HG03432 (cell line): Measurements from ENCODE around the gene FAM81A.

Experiments used
- ATAC-seq: cut with Tn5 transposase; IDR thresholded peaks from one replicate; pipeline ENCODE4 v1.9.1; 2021; ENCODE audit warnings: mild to moderate bottlenecking, moderate library complexity; ENCODE audit not compliant: unreplicated experiment

FAM81A gene

DNA sequence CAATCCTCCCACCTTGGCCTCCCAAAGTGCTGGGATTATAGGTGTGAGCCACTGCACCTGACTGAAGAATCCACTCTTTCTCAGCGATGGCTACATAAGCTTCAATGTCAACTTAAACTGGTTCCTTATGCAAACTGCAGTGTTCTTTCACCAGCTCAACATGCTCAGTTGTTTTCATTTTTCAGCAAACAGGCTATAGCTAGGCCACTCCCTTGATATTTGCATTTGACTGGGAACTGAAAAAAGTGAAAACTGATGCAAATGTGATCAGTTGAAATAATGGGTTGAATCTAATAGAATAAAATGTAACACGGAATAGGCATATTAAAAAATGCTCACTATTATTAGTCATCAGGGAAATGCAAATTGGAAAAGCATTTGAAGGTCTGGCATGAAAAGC lies 99.4 kb downstream of the FAM81A start:
- no peak for ATAC-seq

DNA sequence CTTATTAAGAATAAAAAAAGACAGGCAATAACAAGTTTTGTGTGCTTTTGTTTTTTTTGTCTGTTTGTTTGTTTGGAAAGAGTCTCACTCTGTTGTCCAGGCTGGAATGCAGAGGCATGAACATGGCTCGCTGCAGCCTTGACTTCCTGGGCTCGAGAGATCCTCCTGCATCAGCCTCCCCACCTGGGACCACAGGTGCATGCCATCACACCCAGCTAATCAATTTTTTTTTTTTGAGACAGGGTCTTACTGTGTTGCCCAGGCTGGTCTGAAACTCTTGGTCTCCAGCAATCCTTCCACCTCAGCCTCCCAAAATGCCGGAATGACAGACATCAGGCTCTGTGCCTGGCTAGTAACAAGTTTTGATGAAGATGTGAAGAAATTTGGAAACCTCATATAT lies 100.5 kb downstream of the FAM81A start:
- no peak for ATAC-seq

DNA sequence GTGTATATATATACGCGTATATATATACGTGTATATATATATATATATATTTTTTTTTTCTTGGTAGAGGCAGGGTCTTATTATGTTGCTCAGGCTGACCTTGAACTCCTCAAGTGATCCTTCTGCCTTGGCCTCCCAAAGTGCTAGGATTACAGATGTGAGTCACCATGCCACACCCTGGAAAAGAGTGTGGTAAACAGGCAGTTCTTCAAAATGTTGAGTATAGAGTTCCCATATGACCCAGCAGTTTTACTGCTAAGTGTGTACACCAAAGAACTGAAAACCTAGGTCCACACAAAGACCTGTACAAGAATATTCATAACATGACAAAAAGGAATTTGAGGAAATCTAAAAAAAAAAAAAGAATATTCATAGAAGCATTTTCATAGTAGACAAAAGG lies 101.8 kb downstream of the FAM81A start:
- ATAC-seq = no peak

DNA sequence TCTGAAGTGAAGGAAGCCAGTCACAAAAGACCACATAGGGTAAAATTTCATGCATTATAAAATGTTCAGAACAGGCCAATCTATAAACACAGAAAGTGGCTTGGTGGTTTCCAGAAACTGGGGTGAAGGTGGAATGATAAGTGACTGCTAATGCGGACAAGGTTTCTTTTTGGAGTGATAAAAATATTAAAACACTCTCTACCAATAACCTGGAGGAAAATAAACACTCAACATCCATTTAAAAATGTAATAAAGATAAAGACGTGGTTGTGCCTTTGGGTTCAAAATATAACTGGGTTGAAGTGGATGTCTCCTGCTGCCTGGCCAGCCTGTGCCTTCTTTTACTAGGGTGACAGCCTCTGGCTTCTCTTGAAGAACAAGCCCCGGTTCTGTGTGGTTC lies 102.7 kb downstream of the FAM81A start:
- no peak for ATAC-seq

DNA sequence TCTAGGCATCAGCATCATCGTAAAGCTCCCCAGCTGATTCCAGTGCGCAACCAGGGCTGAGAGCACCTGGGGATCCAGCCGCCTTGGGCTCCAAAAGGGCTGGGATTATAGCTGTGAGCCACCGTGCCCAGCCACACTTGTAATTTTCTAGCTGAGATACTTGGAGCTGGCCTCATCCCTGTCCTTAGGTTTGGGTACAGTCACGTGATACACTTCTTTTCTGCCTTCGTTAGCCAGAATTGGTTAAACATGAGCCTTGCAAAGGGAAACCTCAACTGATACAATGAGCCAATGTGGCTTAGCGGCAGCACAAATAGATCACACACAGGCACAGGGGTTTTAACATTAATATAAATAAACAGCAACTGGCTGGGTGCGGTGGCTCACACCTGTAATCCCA lies 103.8 kb downstream of the FAM81A start:
- ATAC-seq = no peak

DNA sequence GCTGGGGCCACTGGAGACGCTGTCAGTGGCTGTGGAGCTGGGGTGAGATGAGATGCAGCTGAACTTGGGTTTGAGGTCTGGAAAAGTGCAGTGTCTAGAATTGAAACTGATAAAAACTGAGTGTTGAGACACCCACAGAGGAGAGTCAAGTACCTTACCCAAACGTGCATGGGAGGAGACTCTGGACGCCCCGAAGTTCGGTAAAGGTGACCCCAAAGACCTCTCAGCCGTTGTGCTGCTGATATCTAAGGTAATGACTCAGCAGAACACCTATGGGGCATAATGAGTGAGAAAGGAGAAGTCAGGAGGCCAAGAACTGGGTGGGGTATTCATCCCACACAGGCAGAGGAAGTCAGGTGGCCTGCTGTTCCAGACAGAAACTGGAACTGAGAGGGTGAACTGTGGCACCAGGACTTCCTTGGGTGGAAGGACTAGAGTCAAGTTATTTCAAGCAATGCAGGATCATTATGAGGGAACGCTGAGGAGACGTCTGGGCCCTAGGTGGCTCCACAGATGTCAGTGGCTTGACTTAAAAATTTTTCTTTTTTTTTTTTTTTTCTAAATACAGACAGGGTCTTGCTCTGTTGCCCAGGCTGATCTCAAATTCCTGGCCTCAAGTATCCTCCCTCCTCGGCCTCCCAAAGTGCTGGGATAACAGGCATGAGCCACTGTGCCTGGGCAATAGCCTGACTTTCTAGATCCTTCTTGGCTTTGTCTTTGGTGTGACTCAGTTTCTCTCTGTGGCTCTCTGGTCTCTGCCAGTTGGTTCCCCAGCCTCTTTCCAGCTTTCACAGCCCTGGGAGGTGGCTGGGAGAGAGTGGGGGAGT lies 105.9 kb downstream of the FAM81A start:
- peak; percentile 89 for ATAC-seq

DNA sequence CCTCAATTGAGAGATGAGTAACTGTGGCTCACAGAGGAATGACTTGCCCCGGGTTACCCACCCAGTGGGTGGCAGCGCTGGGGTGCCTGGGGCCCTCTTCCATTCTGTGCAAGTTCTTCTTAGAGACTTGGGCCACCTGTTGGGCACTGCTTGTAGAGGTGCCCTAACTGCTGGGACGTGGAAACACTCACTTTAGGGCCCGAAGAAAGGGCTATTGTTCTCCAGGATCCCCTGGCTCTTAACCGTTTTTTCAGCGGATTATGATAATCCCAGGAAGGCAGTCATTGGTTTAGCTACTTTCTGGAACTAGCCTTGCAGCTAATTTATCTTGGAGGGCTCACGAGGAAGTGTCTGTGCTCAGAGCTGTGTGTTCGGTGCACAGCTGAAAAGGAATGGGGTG lies 107.6 kb downstream of the FAM81A start:
- ATAC-seq = no peak

DNA sequence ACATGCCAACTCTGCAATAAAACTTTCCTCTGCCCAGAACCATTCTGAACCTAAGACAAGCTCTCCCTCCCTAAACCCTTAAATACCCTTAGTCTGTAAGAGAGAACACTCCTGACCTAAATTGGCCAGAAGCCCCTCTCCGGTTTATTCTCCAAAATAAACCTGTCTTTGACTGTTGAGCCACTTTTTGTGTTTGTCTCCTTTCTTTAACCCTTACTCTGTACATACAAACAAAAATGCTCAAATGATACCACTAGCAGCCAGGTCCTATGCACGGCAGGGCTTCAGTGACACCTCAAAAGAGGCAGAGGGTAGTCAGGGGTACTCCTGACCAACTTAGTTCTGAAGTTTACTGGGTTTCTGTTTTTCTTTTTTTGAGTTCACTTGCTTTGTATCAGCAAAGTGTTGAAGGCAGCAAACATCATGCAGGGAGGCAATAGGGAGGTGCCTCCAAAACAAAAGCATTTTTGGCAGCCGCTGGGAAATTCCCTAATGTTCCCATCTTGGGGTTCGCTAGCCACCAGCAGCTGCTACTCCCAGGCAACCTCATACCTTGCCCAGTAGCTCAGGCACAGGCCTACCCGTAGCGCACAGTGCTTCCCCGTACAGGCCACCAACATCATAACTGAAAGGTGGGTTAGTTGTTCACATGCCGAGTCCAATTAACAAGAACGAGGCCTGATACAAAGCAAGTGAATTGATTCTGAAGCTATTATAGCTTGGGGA lies 110.7 kb downstream of the FAM81A start:
- ATAC-seq = no peak

DNA sequence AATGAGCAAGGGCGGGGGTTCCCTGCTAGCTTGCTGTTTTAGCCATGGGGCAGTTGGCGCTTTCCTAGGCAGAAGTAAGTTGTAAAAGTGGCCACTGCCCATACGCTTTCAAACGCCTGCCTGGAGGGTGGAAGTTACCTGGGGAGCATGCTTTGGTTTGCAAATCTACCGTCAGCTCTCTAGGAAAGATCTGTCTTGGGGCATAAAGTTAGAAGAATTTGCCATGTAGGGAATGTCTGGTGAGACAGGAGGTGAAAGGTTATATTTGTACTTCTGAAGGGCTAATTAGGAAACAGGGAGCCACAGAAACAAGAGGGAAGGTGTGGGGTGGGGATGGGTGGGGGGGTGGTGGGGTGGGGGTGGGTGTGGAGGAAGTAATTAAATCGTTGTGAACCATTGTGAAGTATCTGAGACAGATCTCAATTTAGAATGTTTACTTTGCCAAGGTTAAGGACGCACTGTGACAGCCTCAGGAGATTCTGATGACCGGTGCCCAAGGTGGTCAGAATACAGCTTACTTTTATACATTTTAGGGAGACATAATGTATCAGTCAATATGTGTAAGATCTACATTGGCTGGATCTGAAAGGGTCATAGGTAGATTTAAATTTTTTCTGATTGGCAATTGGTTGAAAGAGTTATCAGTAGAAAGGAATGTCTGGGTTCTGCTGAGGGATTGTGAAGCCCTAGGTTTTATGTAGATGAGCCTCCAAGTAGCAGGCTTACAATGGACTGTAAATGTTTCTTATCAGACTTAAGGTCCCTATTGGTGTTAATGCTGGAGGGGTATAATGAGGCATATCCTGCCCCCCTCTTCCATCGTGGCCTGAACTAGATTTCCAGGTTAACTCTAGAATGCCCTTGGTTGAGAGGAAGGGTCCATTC lies 111.6 kb downstream of the FAM81A start:
- no peak for ATAC-seq

DNA sequence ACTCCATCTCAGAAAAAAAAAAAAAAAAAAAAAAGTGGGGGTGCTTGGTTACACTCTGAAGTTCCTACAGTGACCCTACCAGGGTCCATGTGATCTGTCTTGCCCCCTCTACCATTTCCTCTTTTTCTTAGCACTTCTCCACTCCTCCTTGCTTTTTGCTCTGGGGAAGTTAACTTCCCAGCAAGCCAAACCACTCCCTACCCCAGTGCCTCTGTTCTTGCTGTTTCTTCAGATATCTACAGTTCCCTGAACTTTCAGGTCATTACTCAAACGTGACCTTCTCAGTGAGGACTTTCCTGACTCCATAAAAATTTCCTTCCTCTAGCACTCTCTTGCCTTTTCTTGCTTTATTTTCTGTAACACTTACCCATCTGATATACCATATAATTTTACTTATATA lies 112.5 kb downstream of the FAM81A start:
- ATAC-seq = no peak

DNA sequence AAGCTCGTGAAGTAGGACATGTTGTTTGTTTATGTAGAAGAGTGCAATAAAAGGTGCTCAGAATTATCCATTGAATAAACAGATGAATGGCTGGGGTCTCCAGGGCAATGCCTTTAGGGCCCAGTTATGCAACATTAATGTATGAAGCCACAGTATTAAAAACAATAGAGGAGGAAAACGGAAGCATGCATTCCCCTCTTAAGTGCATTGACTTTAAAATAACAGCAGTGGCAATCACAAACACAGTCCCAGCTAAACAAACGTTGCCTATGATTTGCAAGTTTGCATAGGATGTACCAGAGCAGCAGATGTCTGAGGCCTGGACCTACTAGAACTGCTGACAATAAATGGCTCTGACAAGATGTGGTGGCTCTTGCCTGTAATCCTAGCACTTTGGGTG lies 113.0 kb downstream of the FAM81A start:
- no peak for ATAC-seq

DNA sequence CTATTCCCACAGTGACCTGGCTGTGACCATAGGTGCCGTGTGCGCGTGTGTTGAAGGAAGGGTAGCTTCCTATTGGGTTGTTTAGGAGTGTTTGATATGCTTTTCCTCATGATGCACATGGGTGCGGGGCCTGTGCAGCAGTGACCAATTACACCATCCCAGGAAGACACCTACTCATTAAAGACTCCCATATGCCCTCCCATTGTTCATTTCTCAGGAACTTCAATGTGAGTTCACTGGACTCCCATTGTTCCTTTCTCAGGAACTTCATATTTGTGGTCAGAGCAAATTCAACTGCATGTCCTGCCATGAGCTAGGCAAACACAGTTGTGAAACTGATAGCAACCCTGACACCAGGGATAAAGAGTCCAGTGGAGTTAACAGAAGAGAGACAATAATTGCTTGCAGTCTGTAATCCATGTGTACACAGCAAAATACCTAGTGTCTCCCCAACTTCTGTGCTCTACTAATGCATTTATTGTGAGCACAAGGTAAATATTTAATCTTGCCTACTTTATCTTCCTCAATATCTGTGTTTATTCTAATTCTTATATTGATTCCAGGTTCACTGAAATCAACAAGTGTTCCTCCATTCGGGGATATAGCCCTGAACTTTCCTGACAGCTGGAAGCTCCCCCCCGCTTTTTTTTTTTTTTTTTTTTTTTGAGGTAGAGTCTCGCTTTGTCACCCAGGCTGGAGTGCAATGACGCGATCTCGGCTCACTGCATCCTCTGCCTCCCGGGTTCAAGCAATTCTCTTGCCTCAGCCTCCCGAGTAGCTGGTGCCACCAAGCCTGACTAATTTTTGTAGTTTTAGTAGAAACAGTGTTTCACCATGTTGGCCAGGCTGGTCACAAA lies 116.1 kb downstream of the FAM81A start:
- no peak for ATAC-seq

DNA sequence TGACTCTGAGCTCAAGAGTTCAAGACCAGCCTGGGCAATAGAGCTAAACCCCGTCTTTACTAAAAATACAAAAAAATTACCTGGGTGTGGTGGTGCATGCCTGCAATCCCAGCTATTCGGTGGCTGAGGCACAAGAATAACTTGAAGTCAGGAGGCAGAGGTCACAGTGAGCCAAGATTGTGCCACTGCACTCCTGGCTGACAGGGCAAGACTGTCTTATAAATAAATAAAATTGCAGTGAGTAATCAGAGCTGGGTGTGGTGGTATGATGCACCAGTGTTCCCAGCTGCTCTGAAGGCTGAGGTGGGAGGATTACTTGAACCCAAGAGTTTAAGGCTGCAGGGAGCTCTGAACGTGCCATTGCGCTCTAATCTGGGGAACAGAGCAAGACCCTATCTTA lies 117.7 kb downstream of the FAM81A start:
- ATAC-seq = no peak

DNA sequence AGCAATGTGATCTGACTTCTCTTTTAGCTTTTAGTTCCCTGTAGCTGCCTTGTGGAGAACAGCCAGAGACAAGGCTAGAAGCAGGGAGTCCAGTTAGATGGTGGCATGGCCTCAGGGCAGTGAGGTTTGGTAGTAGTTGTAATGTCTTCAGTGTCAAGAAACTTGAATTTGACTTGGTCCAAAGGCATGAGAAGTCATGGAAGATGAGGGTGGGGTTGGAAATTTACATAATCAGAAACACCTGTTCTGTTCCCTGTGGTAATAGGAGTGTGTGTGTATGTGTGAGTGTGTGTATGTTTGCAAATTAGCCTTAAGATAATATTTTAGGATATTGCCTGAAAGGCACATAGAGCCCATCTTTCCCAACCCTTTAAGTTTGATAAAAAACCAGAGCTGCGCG lies 118.4 kb downstream of the FAM81A start:
- no peak for ATAC-seq

DNA sequence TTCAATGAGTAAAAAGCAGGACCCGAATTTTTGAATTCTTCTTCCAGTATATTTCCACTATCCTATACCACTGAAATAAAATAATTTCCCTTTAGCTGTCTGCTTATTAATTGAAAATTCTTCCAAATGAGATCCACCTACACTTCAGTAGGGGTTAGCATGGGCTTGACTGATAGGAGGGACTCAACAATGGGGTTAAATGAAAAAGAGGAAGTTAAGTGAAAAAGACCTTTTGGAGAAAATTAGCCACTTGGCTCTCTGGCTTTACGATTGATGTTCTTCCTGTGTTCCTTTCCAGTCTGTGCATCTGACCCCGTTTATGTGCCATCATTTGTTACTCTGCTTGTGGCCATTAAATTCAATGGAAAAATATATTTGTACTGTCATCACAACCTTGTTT lies 119.6 kb downstream of the FAM81A start:
- no peak for ATAC-seq

DNA sequence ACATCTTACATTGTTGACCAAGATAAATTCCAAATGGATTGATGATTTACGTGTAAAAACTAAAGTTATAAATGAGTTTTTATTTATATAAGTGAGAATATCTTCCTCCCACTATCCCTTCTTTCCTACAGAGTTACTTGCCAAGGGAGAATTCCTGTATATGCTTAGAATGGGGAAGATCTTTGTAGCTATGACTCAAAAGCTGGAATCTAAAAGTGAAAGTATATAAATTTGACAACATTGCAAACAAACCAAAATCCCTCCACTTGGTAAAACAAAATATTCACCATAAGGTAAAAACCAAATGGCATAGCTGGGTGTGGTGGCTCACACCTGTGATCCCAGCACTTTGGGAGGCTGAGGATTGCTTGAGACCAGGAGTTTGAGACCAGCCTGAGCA lies 120.9 kb downstream of the FAM81A start:
- ATAC-seq = no peak

DNA sequence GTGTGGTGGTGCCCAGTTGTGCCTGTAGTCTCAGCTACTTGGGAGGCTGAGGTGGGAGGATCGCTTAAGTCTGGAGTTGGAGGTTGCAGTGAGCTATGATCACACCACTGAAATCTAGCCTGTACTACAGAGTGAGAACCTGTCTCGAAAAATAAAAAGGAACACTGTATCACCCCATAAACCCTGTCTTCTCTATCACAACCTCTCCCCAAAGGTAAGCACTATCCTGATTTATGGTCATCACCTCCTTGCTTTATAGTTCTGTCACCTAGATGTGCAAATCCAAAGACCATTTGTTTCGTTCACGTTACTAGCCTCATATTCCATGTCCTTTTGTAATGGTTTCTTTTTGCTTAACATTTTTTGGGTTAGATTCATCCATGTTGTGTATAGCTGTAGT lies 123.6 kb downstream of the FAM81A start:
- ATAC-seq = no peak

DNA sequence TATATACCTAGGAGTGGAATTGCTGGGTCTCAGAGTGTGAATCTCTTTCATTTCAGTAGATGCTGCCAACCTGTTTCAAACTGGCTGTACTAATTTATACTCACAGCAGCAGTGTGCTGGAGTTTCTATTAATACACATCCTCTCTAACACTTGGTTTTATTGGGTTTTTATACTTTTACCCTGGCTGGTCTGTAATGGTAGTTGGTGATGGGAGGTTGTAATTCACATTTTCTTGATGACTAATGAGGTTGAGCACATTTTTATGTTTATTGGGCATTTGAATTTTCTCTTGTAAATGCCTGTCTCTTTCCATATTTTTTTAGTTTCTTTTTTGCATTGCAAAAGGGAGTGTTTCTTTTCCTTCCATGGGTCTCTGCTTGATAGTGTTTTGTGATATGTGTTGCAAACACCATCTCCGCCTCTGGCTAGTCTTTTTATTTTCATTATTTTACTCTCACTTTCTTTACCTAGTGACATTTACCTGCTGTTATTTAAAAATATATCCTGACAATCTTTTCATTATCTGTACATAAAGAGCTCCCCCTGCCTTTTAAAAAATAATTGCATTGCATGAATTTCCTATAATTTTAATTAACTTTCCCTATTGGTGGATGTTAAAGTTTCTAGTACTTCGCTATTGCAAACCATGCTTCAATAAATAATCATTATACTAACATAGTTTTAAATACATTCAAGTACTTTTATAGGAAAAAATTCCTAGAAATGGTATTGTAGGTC lies 124.6 kb downstream of the FAM81A start:
- ATAC-seq = no peak

DNA sequence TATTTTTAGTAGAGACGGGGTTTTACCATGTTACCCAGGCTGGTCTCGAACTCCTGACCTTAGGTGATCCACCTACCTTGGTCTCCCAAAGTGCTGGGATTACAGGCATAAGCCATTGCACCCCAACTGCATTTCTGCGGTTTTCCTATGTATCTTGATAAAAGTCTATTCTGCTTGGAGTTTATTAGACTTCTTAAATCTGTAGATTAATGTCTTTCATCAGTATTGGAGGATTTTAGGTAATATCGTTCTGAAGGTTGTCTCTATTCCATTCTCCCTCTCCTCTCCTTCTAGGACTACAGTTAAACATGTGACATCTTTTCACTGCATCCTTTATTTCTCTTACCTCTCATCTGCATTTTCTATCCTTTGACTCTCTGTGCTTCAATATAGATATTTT lies 127.3 kb downstream of the FAM81A start:
- no peak for ATAC-seq

DNA sequence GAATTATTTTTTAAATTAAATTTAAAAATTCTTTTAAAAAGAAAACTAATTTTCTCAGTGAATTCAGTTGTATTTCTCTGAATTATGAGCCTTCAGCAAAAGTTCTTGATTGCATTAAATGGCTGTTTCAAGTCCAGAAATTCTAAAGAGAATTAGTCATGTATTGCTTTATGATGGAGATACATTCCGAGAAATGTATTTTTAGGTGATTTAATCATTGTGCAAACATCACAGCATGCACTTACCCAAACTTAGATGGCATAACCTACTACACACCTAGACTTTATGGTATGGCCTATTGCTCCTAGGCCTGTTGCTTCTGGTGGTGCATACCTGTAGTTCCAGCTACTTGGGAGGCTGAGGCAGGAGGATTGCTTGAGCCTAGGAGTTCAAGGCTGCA lies 129.3 kb downstream of the FAM81A start:
- ATAC-seq = no peak
